Panc1 (cell line): Measurements from ENCODE around the gene MAML3. TPM values are rescaled to one million over a fixed set of nuclear protein-coding genes. Genes with fewer than 3 reads are reported as not detected.
A peak's percentile ranks its signal among the peaks of the same experiment; 100 is the strongest.

Experiments used
- ATAC-seq: fragments of 200-7000 bp; cut with Tn5 transposase; 2 replicates; pipeline ENCODE4 v1.9.1; 2020; ENCODE audit warnings: mild to moderate bottlenecking, moderate library complexity
- BruUV-seq: library from RNA; stranded (reverse); fragments of 400-500 nt; replicated peaks from 2 replicates; lab custom pipeline; 2021; lab: Mats Ljungman, UMichigan
- CTCF ChIA-PET: fragments of 300-600 bp; sonication (Branson Sonifier 250); formaldehyde crosslinking; loops from one replicate; lab custom pipeline; 2022; ENCODE audit warnings: antibody characterized with exemption; lab: Charles Lee
- POLR2A ChIA-PET: fragments of 300-600 bp; sonication (Branson Sonifier 250); formaldehyde crosslinking; loops from one replicate; lab custom pipeline; 2022; ENCODE audit warnings: antibody characterized with exemption; lab: Charles Lee
- DNase-seq: peaks from one replicate; pipeline ENCODE4 v3.0.0-alpha.2; 2010; ENCODE audit warnings: low read depth, low spot score
- H3K27ac ChIP-seq: 2 replicates; pipeline ENCODE4 v1.5.1; 2011; ENCODE audit warnings: mild to moderate bottlenecking, low read length, inconsistent platforms
- H3K27me3 ChIP-seq: fragments of 200-500 bp; sonication (Bioruptor generic); 2 replicates; pipeline ENCODE4 v1.6.0; 2014; ENCODE audit warnings: low read length, inconsistent platforms; ENCODE audit not compliant: control insufficient read depth, insufficient read depth
- H3K36me3 ChIP-seq: fragments of 200-500 bp; sonication (Bioruptor generic); 2 replicates; pipeline ENCODE4 v1.5.1; 2014; ENCODE audit warnings: inconsistent platforms, mild to moderate bottlenecking, low read length, moderate library complexity; ENCODE audit not compliant: control insufficient read depth, insufficient read depth
- H3K4me1 ChIP-seq: 2 replicates; pipeline ENCODE4 v1.5.1; 2011; ENCODE audit warnings: inconsistent platforms, mild to moderate bottlenecking, low read length, moderate library complexity; ENCODE audit not compliant: control insufficient read depth, insufficient read depth
- H3K4me3 ChIP-seq, 2 experiments: 2 replicates each; pipeline ENCODE4 v1.5.1; 2011 to 2012; ENCODE audit warnings: low read depth in 2 of 2, low read length in 2 of 2, mild to moderate bottlenecking in 2 of 2, inconsistent platforms in 1 of 2, moderate library complexity in 1 of 2
- H3K9me3 ChIP-seq: fragments of 200-500 bp; sonication (Bioruptor generic); 2 replicates; pipeline ENCODE4 v1.5.1; 2014; ENCODE audit warnings: low read depth, mild to moderate bottlenecking, inconsistent platforms, low read length, moderate library complexity; ENCODE audit not compliant: control insufficient read depth, insufficient read depth
- CTCF ChIP-seq: fragments of 450-650 bp; IDR thresholded peaks from 2 replicates; pipeline ENCODE4 v1.5.1; 2017; ENCODE audit warnings: mild to moderate bottlenecking
- POLR2AphosphoS5 ChIP-seq: IDR thresholded peaks from 2 replicates; pipeline ENCODE4 v1.6.1; 2012; ENCODE audit warnings: mild to moderate bottlenecking, low read depth, low read length, moderate library complexity
- REST ChIP-seq, 2 experiments: IDR thresholded peaks; 2 replicates each; pipeline ENCODE4 v1.6.1; 2011 to 2012; ENCODE audit warnings: low read depth in 2 of 2, control low read depth in 1 of 2, low read length in 1 of 2, mild to moderate bottlenecking in 1 of 2, moderate library complexity in 1 of 2; ENCODE audit not compliant: insufficient read depth in 1 of 2
- SIN3A ChIP-seq: IDR thresholded peaks from 2 replicates; pipeline ENCODE4 v1.6.1; 2012; ENCODE audit warnings: low read depth, mild to moderate bottlenecking, low read length, moderate library complexity, borderline replicate concordance; ENCODE audit not compliant: insufficient read depth
- TCF7L2 ChIP-seq: IDR thresholded peaks from 2 replicates; pipeline ENCODE4 v1.6.1; 2011; ENCODE audit warnings: mild to moderate bottlenecking, low read depth, low read length, inconsistent platforms
- in situ Hi-C: cut with HindIII; loops from 2 replicates; pipeline ENCODE4 v1.10.0; 2016; ENCODE audit warnings: low sequenced_read_pairs, low pct_unique_long_range_greater_than_20kb
- intact Hi-C: fragments of 100-400 bp; cut with micrococcal nuclease; formaldehyde crosslinking; loops from one replicate; pipeline ENCODE4 v1.10.0; 2022; ENCODE audit not compliant: unreplicated experiment
- total RNA-seq: library from RNA; stranded (reverse); gene quantifications from one replicate; pipeline ENCODE4 v1.2.1, GENCODE V29; 2021; ENCODE audit not compliant: unreplicated experiment

The MAML3 gene
- total RNA-seq, 1 experiment from 2014 or later = 7.7 TPM

- POLR2A ChIA-PET = no interaction called here
- peak overlapping the region; percentile 23; the same call in 1 of the 2 replicates for H3K27ac ChIP-seq
- BruUV-seq = no TSS peak
Measured at GRCh38 chr4:140108713-140109230, 45.2 kb downstream of the MAML3 start.

GRCh38 chr4:140108243-140108642 lies 45.7 kb downstream of the MAML3 start:
- ChIA-PET CTCF (no interaction called here), POLR2A (no interaction called here)
- ATAC-seq (no peak), DNase-seq (no peak)
- no TSS peak for BruUV-seq
- Histone ChIP-seq H3K36me3 (no peaks in the 10 kb centered on the region), H3K9me3 (no peaks in the 10 kb centered on the region), H3K4me3 (no peak overlapping the region), H3K27me3 (no peaks in the 10 kb centered on the region), H3K27ac (peak overlapping the region; percentile 23; the same call in 1 of the 2 replicates), H3K4me1 (peaks cover 3% of the 10 kb centered on the region; the same call in 1 of the 2 replicates)
- TF ChIP-seq REST (IDR thresholded peaks at IDR 0.05; ENCODE audit: insufficient read depth in 1 of 2, low read depth in 2 of 2, low read length in 1 of 2) = no peak
- TF ChIP-seq CTCF = no peak
- TF ChIP-seq POLR2AphosphoS5 = no peak
- TF ChIP-seq SIN3A = no peak
- TF ChIP-seq TCF7L2 = no peak
- in situ Hi-C loops = no loop called here
- intact Hi-C loops = no loop called here

More at GRCh38 chr4:140108713-140109230, 45.2 kb downstream of the MAML3 start:
- no peaks in the 10 kb centered on the region for H3K27me3 ChIP-seq
- in situ Hi-C loops (no loop called here), intact Hi-C loops (no loop called here)
- CTCF ChIA-PET = no interaction called here
- H3K9me3 ChIP-seq = no peaks in the 10 kb centered on the region
- no peaks in the 10 kb centered on the region for H3K36me3 ChIP-seq
- DNase-seq = no peak
- no peak for ATAC-seq
- TF ChIP-seq REST (IDR thresholded peaks at IDR 0.05; ENCODE audit: insufficient read depth in 1 of 2, low read depth in 2 of 2, low read length in 1 of 2) = no peak
- no peak for TF ChIP-seq TCF7L2
- no peak for TF ChIP-seq POLR2AphosphoS5
- no peak overlapping the region for H3K4me3 ChIP-seq
- H3K4me1 ChIP-seq = no peaks in the 10 kb centered on the region; the same call in 1 of the 2 replicates
